GM18526 (cell line): ENCODE results near the gene CXCL3.

ENCODE experiments used
- POLR2A ChIP-seq: IDR thresholded peaks from 3 replicates; pipeline ENCODE4 v1.6.1; 2011; ENCODE audit not compliant: insufficient read length; ENCODE audit errors: extremely low read depth

The CXCL3 gene

DNA sequence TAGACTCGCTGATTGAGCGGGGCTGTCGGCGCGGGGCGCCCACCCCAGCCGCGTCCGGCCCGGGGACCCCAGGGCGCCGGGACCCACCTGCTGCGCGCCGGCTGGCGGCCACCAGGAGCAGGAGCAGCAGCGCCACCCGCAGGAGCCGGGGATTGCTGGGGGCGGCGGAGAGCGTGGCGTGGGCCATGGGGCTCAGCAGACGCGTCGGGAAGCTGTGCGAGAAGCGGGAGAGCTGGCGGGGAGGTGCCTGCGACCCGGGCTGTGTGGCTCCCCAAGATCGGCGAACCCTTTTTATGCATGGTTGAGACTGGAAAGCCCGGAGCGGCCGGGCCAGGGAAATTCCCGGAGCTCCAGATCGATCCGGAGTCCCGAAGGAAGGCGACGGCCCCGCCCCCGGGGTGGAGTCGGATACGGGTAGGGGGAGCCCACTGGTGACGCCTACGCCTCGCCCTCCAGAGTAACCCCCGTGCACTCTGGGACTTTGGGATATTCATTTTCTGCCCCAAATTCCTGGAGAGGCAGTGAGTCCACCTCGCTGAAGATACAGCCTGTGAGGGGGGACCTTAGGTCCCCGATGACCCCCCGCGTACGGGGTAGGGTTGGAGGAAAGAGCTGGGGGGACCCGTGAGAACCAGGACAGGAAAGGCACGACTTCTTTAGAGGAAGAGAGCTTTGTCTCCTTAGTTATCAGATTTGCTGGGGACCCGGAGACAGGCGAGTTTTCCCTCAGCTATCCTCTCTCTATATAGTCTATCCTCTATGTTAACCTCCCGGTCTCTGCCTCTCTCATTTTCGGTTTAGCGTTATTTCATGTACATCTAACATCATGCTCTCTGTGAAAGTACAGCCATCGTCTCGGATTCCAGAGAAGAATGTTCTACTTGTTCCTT is at the start of gene CXCL3:
Gene CXCL3, minus strand, starts transcription at position 265 of the 890 bp plus-strand sequence. Its CDS starts 78 bp downstream, at position 187.
- no peak for TF ChIP-seq POLR2A

DNA sequence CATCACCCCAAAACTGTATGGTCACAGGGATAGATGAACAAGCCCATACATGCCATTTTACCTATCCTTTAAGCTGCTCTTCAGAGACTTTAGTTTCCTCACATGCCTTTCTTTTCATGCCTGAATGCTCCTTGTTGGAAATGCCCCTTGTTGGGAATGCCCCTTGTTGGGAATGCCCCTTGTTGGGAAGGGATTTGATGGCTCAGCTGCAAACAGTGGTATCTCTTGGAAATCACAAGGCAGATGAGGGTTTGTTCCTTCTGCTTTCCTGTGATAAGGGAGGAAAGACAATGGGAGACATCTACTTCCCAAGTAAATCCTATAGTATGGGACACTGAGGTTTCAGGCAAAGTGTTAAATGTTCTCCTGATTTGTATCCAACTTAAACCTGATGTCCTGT is 49.0 kb upstream of the CXCL3 start:
- no peak for TF ChIP-seq POLR2A

DNA sequence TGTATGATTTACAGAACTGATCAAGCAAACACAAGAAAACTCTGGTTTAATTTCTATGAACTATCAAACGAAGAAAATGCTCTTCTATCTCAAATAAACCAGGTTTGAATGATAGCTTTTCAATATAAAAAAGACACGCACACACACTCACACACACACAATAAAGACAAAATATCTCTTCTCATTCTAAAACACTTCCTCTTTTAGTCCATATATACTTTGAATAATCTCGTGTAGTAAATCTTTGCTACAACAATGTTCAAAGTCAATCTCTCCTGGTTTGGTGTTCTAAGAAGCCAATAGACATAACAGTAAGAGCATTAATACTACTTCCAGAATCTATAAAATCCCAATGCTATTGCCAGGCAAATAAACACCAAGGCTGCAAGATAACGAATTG is 47.2 kb upstream of the CXCL3 start:
- no peak for TF ChIP-seq POLR2A

DNA sequence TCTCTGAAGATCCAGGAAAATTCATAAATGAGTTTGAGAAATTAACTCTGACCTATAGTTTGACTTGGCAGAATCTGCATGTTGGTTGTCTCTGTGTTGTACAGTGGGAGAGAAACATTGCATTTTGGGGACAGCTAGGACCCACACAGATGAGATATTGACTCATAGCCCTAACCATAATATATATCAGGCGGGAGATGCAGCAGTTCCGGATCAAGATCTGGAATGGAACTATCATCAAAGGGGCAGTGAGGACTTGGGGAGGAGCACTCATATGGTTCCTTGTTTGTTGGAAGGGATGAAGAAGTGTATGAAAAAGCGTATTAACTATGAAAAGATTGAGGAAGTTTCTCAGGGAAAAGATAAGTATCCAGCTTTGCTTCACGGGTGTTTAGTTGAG is 46.5 kb upstream of the CXCL3 start:
- no peak for TF ChIP-seq POLR2A

DNA sequence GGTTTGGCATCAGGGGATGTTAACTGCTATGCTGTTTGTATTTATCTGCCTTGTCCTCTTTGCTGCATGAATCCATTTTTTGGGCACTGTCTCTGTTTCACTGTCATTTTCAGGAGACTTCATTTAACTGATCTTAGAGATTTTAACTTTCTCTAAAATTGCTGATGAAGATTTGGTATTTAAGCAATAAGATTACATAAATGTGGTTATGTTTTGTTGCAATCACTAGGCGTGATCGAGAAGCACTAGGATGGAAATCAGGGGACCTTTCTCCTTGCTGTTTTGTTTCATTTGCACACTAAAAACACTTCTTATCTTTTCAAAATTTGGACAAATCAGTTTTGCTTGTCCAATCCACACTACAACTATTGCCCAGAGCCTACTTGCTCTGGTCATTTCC is 45.1 kb upstream of the CXCL3 start:
- no peak for TF ChIP-seq POLR2A

DNA sequence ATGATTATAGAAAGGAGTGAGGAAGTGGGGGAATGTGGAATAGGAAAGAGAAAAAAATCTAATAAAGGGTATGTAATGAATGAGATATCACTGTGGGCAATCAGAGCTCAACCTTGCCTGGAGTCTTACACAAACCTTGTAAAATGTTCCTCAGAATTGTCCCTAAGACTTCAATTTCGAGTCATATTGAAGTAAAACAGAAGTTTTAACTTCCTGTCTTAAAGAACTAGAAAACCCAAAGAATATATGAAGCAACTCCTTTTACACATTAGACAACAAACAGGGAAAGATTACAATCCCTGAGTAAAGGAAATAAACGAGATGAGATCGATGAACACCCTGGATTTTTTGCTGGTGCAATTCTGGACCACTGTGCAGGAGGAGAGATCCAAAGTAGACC is 42.5 kb upstream of the CXCL3 start:
- no peak for TF ChIP-seq POLR2A

DNA sequence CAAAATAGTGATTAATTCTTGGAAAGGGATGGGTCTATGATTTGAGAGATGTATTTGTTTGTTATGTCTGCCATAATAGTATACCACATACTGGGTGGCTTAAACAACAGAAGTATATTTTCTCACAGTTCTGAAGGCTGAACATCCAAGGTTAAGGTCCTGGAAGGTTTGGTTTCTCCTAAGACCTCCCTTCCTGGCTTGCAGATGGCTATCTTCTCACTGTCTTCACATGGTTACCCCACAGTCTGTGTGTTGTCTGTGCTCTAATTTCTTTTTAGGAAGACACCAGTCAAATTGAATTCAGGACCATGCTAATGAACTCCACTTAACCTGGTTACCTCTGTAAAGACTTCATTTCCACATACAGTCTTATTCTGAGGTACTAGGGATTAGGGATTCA is 34.9 kb upstream of the CXCL3 start:
- TF ChIP-seq POLR2A, result no peak

DNA sequence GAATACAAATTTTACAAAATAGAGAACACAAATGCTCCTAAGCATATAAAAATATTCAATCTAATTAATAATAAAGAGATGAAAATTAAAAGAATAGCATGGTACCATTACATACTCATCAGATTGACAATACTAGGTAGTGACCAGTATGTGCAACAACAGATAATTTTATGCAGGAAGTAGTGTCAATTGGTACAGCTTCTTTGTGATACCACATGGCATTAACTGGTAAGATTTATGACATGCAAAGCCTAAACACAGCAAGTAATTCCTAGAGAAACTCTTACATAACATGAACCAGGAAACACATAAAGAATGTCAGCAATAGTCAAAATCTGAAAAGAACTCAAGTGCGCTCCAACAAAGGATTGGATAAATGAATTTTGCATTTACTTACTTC is 34.2 kb upstream of the CXCL3 start:
- no peak for TF ChIP-seq POLR2A

DNA sequence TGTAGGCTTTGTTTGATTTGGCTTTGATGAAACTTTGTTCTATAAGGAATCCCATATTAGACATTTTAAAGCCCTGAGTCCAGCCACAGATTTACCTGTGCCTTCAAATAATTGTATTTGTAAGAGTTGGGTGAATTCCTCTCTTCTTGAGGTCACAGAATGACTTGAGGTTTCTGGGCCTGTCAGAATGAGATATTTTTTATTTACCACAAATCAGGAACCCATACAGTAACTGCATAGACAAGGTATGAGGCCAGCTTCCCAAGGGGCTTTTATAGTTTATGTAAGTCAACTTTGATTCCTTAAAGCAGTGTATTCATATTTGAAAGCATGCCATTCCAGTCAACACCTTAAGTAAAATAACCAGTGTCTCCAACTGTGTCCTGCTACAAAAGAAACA is 29.1 kb upstream of the CXCL3 start:
- TF ChIP-seq POLR2A, result no peak

DNA sequence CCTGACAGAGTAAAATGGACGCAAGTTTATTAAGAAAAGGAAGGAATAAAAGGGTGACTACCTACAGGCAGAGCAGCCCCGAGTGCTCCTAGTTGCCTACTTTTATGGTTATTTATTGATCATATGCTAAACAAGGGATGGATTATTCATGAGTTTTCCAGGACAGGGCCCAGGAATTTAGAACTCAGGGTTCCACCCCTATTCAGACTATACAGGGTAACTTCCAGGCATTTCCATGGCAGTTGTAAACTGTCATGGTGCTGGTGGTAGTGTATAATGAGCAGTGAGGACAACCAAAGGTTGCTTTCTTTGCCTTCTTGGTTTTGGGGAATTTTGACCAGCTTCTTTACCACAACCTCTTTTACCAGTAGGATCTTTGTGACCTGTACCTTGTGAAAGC is 27.7 kb upstream of the CXCL3 start:
- no peak for TF ChIP-seq POLR2A

DNA sequence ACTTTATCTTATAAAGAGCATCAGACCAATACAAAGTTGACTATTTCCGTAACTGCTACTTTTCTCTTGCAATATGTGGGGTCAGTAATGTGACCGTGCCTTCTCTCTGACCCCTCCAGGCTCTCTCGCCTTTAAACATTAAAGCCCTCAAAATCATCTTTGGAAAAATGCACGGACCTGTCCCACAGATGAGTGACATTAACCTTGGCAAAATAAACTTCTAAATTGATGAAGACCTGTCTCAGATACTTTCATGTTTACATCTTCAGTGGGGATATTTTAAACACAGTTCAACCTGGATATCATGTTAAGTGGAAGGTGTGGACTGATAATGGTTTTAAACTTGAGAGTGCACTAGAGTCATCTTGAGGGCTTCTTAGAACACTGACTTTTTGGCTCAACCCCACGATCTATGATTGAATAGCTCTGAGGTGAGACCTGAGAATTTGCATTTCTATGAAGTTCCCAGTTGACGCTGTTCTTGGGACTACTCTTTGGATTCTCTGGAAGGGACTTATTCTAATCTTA is 26.7 kb upstream of the CXCL3 start:
- TF ChIP-seq POLR2A, result no peak

DNA sequence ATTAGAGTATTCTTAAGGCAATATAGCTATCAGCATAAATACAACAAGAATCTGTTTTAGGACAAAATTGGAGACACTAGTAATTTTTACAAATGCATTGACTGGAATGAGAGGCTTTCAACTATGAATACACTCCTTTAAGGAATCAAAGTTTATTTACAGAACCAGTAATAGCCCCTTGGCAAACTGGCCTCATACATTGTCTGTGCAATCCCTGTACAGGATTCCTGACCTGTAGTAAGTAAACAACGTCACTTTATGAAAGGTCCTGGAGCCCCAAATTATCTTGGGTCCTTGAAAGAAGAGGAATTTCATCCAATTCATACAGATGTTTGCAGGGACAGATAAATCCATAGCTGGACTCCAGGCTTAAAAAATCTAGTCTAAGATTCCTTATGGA is 25.4 kb upstream of the CXCL3 start:
- no peak for TF ChIP-seq POLR2A

DNA sequence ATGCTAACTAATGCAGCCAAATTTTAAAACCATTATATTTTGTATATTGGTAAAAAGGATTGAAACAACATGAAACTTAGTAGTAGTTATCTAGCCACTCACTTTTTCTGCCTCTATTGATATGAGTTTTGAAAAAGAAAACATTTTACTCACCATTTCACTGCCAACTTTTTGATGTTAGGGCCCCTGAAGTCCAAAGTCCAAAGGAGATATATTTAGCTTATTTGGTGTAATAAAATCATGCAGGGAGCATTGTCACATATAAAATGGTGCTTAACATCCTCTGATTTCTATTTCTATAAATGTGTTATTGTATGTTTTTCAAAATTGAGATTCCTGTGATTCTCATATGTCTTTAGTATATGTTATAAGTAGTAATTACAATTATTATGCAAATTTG is 24.5 kb upstream of the CXCL3 start:
- TF ChIP-seq POLR2A, result no peak

DNA sequence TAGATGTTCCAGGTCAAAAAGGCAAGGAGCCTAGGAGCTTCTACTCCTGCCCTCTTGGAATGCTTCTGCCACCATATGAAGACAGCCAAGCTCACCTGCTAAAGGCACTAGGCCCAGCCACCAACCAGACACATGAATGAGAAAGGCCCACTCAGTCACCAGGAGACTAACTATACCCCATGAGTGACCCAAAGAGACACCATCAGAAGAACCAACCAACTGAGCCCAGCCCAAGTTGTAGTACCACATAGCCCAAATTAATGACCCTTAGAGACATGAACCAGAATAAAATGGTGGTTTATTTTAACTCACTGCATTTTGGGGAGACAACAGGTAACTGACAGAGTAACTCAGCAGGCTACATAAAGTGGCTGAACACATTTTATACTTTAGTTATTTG is 22.9 kb upstream of the CXCL3 start:
- TF ChIP-seq POLR2A, result no peak

DNA sequence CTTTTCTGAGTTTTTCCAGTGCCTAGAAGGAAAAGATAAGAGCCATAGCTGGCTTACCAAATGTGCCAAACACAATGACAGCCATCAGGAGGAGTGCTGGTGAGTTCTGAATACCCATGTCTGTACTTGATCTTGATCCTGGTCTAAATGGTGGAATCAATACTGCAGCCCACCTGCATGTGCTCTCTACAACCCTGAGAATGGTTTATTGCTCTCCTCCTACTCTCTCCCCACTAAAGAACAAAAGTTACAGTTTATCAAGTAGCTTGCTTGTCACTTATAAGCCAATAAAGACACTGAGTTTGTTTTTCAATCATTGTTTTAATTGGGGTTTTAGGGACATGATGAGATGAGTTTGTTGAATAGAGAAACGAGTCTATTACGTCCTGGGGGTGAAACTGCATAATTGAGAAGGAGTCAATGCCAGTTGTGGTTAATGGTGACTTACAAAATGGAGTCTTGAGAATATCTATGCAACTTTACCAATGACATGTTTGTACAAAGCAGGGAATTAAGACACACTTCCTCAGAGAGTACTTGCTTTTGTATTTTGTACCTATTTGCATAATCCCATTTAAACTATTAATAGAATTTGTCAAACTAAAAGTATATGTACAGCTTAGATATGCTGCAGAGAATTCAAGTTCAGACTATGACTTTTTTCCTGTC is 20.8 kb upstream of the CXCL3 start:
- no peak for TF ChIP-seq POLR2A

DNA sequence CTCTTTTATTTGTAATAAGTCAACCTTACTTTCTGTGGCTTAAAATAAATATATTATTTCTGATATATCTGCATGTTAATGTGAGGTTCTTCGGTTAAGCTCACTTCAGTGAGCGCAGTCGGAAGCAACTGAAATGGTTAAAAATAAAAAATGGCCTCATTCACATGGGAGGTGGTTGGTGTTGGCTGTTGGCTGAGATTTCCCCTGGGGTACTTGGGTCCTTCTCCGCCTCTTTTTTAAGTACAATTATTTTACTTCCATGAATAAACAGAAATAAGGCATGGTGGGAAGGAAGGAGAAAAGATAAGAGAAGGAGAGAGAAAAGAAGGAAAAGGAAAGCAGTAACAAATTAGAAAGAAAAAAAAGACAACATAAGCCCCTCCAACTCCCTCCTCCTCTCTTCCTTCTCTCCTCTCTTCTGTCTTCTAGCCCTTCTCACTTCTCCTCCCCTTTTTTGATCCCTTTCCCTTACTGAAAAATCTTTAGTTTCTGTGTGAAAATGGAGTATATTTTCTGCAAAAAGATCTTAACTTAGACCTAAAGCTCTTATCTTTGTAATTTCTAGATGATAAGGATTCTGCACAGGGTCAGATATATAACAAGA is 19.7 kb upstream of the CXCL3 start:
- TF ChIP-seq POLR2A, result no peak
